Astrocyte (in vitro differentiated cells and primary cell): Measurements from ENCODE around the gene SLC6A19.

ENCODE experiments used
- EZH2 ChIP-seq: IDR thresholded peaks from 2 replicates; pipeline ENCODE4 v1.6.1; 2012; ENCODE audit warnings: mild to moderate bottlenecking, low read length, inconsistent platforms; ENCODE audit not compliant: insufficient read depth
- TF ChIP-seq, protein P1 (sequence below): IDR thresholded peaks from 2 replicates; pipeline ENCODE4 v1.5.1; 2011; ENCODE audit warnings: low read depth, mild to moderate bottlenecking, inconsistent platforms, low read length, moderate library complexity; ENCODE audit not compliant: insufficient read depth

- TF ChIP-seq, protein P1, sequence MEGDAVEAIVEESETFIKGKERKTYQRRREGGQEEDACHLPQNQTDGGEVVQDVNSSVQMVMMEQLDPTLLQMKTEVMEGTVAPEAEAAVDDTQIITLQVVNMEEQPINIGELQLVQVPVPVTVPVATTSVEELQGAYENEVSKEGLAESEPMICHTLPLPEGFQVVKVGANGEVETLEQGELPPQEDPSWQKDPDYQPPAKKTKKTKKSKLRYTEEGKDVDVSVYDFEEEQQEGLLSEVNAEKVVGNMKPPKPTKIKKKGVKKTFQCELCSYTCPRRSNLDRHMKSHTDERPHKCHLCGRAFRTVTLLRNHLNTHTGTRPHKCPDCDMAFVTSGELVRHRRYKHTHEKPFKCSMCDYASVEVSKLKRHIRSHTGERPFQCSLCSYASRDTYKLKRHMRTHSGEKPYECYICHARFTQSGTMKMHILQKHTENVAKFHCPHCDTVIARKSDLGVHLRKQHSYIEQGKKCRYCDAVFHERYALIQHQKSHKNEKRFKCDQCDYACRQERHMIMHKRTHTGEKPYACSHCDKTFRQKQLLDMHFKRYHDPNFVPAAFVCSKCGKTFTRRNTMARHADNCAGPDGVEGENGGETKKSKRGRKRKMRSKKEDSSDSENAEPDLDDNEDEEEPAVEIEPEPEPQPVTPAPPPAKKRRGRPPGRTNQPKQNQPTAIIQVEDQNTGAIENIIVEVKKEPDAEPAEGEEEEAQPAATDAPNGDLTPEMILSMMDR: no peak
- TF ChIP-seq EZH2: no peak
These were observed 52.2 kb downstream of the SLC6A19 start for GRCh38 chr5:1253456-1254105.
